A204.1 (cell line): ENCODE data around the gene SLC12A3.
"Not testable (repeated sequence)": the region's sequence is repeated elsewhere in the genome, so short reads cannot be mapped to it uniquely, and the experiment has no call there.

ENCODE experiments used
- FAIRE-seq: peaks from 2 replicates; lab custom pipeline; 2012; peaks lifted over from hg19 to GRCh38; lab: Jason Lieb, UNC

The SLC12A3 gene

GRCh38 chr16:56869513-56870275 lies 4.7 kb downstream of the SLC12A3 start:
- no peak for FAIRE-seq

GRCh38 chr16:56870276-56870888 lies 5.4 kb downstream of the SLC12A3 start:
- FAIRE-seq, result no peak

- FAIRE-seq, result no peak
Observed at GRCh38 chr16:56871172-56871593, 6.2 kb downstream of the SLC12A3 start.

GRCh38 chr16:56872863-56873391 lies 7.9 kb downstream of the SLC12A3 start:
- no peak for FAIRE-seq

- FAIRE-seq, result no peak
Observed at GRCh38 chr16:56874800-56875199, 9.8 kb downstream of the SLC12A3 start.

- FAIRE-seq, result no peak
Observed at GRCh38 chr16:56876048-56876447, 11.0 kb downstream of the SLC12A3 start.

GRCh38 chr16:56877486-56878182 lies 12.6 kb downstream of the SLC12A3 start:
- FAIRE-seq, result no peak

GRCh38 chr16:56878282-56878854 lies 13.4 kb downstream of the SLC12A3 start:
- FAIRE-seq, result no peak

- no peak for FAIRE-seq
Observed at GRCh38 chr16:56879276-56879675, 14.3 kb downstream of the SLC12A3 start.

GRCh38 chr16:56880176-56880575 lies 15.2 kb downstream of the SLC12A3 start:
- no peak for FAIRE-seq

GRCh38 chr16:56880685-56881084 lies 15.7 kb downstream of the SLC12A3 start:
- FAIRE-seq, result no peak

GRCh38 chr16:56882077-56882800 lies 17.2 kb downstream of the SLC12A3 start:
- no peak for FAIRE-seq

GRCh38 chr16:56883586-56883985 lies 18.6 kb downstream of the SLC12A3 start:
- no peak for FAIRE-seq

GRCh38 chr16:56884026-56884582 lies 19.1 kb downstream of the SLC12A3 start:
- FAIRE-seq, result no peak

- FAIRE-seq, result not testable (repeated sequence)
Observed at GRCh38 chr16:56884929-56885328, 19.9 kb downstream of the SLC12A3 start.

GRCh38 chr16:56885446-56886162 lies 20.6 kb downstream of the SLC12A3 start:
- no peak for FAIRE-seq

GRCh38 chr16:56886296-56886695 lies 21.3 kb downstream of the SLC12A3 start:
- FAIRE-seq, result no peak

GRCh38 chr16:56886826-56887225 lies 21.8 kb downstream of the SLC12A3 start:
- FAIRE-seq, result no peak

- no peak for FAIRE-seq
Observed at GRCh38 chr16:56888806-56889205, 23.8 kb downstream of the SLC12A3 start.

GRCh38 chr16:56889206-56889605 lies 24.2 kb downstream of the SLC12A3 start:
- FAIRE-seq, result no peak

GRCh38 chr16:56891685-56892084 lies 26.7 kb downstream of the SLC12A3 start:
- FAIRE-seq, result no peak
